Body of pancreas (tissue), 4 donors: ENCODE measurements around the gene GNPTG.

Experiments used
- CTCF ChIP-seq, 7 experiments: fragments of 450-650 bp in 4 of 7; fragments of 200-600 bp in 3 of 7; sonication (generic) in 3 of 7; IDR thresholded peaks; one replicate each; pipeline ENCODE4 v1.5.1; 2016 to 2019; ENCODE audit warnings: antibody characterized with exemption in 7 of 7
- POLR2A ChIP-seq, 3 donors: fragments of 450-650 bp; IDR thresholded peaks; one replicate each; pipeline ENCODE4 v1.6.1; 2016; ENCODE audit warnings: antibody characterized with exemption in 3 of 3, mild to moderate bottlenecking in 2 of 3

GRCh38 chr16:1357906-1358566, 6.3 kb downstream of the GNPTG start:
- TF ChIP-seq CTCF (IDR thresholded peaks at IDR 0.05) (no peak), POLR2A (IDR thresholded peaks at IDR 0.05) (no peak)
